ENCODE data around the gene ART5.
"Not testable (repeated sequence)": the region's sequence is repeated elsewhere in the genome, so short reads cannot be mapped to it uniquely, and the experiment has no call there.

ART5 gene

GRCh38 chr11:3655547-3655946 lies 13.8 kb upstream of the ART5 start:
- DNase-seq: no peak

DNA sequence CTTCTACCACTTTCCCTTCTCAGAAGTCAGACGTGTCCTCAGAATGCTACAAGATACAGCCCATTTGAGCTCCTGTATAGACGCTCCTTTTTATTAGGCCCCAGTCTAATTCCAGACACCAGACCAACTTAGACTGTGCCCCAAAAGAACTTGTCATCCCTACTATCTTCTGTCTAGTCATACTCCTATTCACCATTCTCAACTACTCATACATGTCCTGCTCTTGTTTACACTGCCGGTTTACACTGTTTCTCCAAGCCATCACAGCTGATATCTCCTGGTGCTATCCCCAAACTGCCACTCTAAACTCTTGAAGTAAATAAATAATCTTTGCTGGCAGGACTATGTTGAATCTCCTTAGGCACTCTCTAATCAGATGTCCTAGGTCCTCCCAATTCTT lies 10.7 kb upstream of the ART5 start:
- DNase-seq: not testable (repeated sequence)

DNA sequence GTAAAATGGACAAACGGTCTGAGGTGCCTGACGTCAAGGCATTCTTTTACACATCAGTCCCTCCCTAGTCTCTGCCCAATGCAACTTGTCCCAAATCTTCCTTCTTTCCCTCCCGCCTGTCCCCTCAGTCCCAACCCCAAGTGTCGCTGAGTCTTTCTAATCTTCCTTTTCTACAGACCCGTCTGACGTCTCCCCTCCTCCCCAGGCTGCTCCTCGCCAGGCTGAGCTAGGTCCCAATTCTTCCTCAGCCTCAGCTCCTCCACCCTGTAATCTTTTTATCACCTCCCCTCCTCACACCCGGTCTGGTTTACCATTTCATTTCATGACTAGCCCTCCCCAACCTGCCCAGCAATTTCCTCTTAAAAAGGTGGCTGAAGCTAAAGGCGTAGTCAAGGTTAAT lies 7.6 kb upstream of the ART5 start:
- DNase-seq: not testable (repeated sequence)

GRCh38 chr11:3648843-3649242 lies 7.1 kb upstream of the ART5 start:
- DNase-seq: not testable (repeated sequence)

- DNase-seq: no peak
Measured at GRCh38 chr11:3645552-3645951, 3.8 kb upstream of the ART5 start.

DNA sequence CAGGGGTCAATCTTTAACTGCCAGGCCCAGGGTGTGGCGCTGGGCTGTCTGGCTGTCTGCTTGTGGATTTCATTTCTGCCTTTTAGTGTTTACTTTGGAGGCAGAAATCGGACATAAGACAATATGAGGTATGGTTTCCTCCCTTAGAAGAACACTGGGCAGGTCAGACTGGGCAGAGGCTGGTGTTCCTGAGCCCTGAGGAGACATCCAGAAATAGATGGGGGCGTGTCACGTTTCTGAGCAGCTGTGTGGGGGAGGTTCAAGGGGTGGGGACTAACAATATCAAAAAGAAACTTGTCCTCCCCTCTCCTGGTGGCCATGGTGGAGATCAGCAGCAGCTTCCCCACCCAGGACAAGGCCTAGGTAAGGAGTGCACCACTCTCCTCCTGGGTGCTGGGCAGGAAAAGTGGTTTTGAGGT lies 3.0 kb upstream of the ART5 start, which contains the start of gene ART1:
Gene ART1 (plus strand): TSS at position 312 of the 419 bp plus-strand sequence. CDS start 14,086 bp downstream, outside the sequence.
- DNase-seq: no peak

- not testable (repeated sequence) for DNase-seq
Measured at GRCh38 chr11:3643102-3643546, 1.3 kb upstream of the ART5 start.

DNA sequence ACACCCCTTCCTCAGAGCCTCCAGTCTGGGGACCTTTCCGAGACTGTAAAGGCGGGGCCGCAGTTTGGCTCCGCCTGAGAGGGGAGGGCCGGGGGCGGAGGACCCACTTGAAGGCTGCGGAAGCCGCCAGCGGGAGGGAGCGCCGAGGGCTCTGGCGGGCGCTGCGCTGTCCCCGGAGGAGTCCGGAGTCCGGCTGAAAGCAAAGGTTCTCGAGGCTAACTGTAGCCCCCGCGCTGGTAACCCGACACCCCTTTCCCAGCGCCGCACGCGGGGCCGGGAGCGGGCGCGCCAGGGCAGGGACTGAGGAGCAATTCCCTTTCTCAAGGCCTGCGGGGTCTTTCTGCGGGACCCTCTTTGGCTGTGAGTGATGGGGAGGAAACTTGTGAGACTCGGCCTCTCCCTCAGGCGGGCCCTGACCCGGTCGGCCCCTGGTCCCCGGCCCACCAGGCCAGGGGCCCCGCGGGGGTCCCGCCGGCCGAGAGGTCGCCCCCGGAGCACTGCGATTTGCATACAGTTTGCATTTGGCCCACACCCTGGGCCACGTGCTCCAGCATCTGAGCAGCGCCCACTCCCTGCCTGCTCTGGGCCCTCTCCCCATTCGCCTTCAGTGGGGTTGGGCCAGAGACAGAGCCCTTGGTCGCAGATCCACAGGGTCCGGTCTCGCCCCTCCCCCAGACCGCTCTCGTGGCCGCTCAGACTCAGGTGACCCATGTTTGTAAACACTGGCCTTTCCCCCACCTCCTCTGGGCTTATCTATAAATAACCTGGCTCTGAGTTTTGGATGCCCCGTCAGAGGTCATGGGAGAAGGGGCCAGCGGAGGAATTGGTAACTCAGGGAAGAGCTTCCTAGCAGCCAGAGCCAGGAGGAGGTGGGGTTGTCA lies 519 bp upstream of the ART5 start:
- peak; percentile 48 for DNase-seq

DNA sequence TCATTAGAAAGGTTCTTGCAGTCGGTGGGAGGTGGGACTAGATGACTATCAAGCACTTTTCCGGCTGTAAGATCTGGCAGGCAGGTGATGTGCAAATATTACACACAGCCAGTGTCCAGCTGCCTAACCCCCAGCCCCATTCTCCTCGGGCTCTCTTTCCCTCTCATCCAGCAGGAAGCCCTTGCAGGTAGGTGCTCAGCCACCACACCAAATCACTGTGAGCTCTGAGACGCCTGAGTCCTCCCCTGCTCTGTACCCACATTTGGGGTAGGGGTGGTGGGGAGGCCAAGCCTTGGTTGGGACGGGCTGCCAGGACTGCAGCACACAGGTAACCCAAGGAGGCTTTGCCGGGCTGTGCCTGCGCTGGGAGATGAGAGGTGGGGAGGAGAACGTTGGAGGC lies 601 bp downstream of the ART5 start:
- no peak for DNase-seq

GRCh38 chr11:3639841-3640240 lies 2.0 kb downstream of the ART5 start:
- no peak for DNase-seq

DNA sequence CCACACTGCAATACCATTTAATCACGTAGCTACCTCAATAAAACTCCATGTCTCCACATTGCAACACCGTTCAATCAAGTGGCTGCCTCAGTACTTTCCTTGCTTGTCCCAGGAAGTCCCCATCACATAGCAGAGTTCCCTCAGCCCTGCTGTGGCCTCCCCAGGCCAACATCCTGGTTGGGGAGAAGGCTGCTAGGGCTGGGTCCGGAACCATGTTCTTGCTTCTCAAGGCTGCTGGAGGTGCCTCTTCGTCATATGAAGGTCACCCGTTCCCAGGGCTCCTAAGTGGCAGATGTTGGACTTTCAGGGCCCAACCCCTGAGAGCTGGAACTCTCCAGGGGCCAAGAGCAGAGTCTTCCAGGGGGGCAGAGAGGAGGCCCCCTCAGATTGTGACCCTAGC lies 3.3 kb downstream of the ART5 start:
- DNase-seq: no peak

GRCh38 chr11:3637201-3637600 lies 4.6 kb downstream of the ART5 start:
- no peak for DNase-seq

GRCh38 chr11:3635641-3636375 lies 6.0 kb downstream of the ART5 start:
- no peak for DNase-seq

DNA sequence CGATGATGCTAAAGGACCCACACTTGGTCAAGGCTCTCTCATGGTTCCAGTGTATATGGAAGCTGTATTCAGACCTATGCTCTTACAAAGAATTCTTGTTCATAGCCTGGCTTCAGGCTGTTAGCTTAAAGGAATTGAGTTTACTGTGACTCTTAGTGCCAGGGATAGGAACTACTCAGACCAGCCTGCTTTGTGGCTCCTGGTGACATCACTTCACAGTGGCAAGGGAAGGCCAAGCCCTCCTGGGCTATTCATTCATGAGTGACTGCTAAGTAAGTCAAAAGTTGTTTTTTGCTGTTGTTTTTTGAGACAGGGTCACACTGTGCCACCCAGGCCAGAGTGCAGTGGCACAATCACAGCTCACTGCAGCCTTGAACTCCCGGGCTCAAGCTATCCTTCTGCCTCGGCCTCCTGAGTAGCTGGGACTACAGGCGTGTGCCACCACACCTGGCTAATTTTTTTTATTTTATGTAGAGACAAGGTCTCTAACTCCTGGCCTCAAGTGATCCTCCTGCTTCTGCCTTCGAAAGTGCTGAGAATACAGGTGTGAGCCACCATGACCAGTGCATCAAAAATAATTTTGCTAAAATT lies 9.6 kb downstream of the ART5 start:
- DNase-seq: no peak

- no peak for DNase-seq
Measured at GRCh38 chr11:3631331-3631730, 10.5 kb downstream of the ART5 start.

GRCh38 chr11:3627291-3627690 lies 14.5 kb downstream of the ART5 start:
- DNase-seq: no peak

- no peak for DNase-seq
Measured at GRCh38 chr11:3626250-3626960, 15.4 kb downstream of the ART5 start.

DNA sequence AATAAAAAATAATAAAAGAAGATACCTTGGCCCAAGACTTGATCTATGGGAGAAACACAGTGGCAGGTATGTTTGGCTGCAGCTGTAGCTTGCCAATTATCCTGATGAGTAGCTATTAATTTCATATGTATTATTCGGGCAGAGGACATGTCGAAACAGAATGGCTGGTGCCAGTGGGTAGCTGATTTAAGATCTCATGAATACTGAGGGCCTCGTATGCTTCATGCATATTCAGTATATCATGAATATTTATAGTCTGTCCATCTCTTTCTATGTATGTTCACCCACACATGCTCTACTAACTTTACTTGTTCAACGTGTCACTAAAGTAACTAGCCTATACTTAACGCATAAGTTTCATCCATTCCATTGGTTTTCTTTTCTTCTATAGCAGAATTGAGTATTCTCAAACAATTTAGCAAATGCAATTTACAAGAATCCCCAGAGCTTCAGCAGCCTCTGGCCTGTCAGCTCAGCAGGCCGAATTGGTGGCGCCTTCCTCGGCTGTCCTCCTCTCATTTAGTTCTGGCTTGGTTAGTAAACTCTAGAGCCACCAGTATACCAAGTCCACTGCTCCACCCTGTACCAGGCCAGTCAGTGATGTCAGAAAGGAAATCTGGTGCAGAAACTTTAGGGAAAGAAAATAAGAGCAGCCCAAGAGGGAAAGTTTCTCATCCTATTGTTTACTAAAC lies 17.9 kb downstream of the ART5 start:
- DNase-seq: no peak

DNA sequence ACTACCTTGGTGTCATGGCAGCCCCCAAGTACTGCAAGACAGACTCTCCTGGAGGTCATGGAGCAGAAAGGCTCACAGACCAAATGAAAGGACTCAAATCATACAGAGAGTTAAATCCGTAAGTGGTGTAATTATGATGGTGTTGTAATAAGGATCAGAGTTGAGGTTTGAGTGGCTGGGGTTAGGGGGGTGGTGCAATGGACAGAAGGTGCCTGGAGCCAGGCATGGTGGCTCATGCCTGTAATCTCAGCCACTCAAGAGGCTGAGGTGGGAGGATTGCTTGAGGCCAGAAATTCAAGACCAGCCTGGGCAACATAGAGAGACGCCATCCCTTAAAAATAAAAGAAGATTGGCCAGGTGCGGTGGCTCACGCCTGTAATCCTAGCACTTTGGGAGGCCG lies 18.7 kb downstream of the ART5 start:
- DNase-seq: no peak

GRCh38 chr11:3622521-3622920 lies 19.3 kb downstream of the ART5 start:
- no peak for DNase-seq

DNA sequence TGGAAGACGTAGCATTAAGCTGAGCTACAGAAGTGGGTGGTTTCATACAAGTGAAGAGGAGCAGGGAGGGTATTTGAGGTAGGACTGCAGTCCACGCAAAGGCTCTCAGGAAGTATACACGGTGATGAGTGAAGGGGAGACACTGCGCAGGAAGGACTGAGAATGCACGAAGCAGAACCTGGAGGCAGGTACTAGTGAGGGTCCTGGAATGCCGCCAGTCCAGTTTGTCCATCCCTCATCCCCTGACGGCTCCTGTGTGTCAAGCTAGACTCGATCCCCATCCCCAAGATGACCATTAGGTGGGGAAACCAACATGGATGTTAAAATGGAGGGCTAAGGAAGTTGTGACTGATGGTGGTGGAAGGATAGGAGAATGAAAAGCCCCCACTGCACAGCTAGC lies 23.8 kb downstream of the ART5 start:
- DNase-seq: no peak

DNA sequence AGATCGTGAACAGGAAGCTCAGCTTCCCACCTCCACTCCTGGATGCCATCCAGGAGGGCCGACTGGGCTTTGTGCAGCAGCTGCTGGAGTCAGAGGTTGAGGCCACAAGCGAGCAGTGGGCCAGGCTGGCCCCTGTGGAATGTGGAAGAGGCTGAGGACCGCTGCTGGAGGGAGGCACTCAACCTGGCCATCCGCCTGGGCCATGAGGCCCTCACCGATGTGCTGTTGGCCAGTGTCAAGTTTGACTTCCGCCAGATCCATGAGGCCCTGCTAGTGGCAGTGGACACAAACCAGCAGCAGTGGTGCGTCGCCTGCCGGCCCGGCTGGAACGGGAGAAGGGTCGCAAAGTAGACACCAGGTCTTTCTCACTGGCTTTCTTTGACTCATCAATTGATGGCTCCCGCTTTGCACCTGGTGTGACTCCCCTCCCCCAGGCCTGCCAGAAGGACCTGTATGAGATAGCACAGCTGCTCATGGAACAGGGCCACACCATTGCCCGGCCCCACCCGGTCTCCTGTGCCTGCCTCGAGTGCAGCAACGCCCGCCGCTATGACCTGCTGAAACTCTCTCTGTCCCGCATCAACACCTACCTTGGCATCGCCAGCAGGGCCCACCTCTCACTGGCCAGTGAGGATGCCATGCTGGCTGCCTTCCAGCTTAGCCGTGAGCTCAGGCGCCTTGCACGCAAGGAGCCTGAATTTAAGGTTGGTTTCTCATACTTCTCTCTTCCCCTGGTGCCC lies 24.9 kb downstream of the ART5 start:
- DNase-seq: no peak
